HG03378 (cell line): ENCODE data around the gene CAND2.
"Not testable (repeated sequence)": the region's sequence is repeated elsewhere in the genome, so short reads cannot be mapped to it uniquely, and the experiment has no call there.

Experiments
- ATAC-seq: cut with Tn5 transposase; IDR thresholded peaks from one replicate; pipeline ENCODE4 v1.9.1; 2021; ENCODE audit warnings: mild to moderate bottlenecking, moderate library complexity; ENCODE audit not compliant: unreplicated experiment

CAND2 gene

DNA sequence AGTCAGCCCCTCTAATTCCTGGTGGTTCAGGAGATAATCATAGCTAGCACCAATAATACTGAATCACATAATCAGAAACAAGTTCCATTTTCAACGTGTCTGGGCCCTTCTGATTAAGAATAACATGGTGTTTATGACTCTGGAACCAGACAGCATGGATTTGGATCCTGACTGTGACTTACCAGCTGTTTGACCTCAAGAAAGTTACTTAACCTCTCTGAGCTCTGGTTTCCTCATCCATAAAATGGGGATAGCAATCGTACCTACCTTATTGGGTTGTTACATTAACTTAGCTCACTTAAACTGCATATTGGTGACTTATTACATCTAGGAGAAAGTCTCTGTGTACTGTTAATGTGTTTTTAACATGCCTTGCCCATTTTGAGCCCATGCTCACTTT lies 26.7 kb upstream of the CAND2 start:
- ATAC-seq = no peak

DNA sequence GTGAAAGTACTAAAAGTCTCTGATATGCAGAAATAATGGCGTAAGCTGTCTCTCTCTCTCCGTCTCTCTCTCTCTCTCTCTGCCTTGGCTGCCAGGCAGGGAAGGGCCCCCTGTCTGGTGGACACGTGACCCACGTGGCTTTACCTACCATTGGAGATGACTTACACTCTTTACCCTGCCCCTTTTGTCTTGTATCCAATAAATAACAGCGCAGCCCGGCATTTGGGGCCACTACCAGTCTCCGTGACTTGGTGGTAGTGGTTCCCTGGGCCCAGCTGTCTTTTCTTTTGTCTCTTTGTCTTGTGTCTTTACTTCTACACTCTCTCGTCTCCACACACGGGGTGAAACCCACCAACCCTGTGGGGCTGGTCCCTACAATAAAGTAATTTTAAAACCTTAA lies 25.2 kb upstream of the CAND2 start:
- no peak for ATAC-seq

DNA sequence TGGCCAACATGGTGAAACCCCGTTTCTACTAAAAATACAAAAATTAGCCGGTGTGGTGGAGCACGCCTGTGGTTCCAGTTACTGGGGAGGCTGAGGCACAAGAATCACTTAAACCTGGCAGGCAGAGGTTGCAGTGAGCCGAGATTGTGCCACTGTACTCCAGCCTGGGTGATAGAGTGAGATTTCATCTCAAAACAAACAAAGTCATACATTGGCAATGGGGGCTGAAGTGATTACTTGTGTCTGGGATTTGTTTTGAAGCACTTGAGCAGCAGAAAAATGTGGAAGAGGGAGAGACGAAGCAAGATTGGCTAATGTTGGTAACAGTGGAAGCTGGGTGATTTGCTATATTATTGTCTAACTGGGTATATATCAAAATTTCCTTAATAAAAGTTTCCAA lies 24.0 kb upstream of the CAND2 start:
- ATAC-seq = no peak

DNA sequence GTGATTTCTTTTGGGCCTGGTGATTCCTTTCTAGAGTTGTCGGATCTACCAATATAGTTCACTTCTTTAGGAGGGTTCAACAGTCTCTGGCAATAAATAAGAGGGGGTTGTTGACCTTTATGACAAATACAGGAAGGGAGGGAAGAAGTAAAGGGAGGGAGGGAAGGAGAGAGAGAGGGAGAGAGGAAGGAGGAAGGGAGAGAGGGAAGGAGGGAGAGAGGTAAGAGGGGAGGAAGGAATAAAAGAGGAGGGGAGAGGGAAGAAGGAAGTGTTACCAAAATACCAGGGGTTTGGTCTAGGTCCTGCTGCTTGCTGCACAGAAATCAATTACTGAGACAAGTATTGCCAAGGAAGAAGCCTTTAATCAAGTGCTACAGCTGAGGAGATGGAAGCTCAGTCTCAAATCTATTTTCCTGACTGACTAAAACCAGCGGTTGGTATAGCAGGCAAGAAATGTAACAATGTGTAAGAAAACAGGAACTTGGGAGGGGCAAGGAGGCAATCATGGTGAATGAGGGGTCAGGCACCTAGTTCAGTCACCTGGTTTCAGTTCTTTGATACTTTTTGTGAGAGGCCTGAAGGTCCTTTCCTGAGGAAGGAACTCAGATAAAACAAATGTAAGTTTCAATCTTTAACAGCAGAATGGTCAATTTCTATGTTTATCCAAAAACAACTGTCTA lies 23.3 kb upstream of the CAND2 start:
- no peak for ATAC-seq

DNA sequence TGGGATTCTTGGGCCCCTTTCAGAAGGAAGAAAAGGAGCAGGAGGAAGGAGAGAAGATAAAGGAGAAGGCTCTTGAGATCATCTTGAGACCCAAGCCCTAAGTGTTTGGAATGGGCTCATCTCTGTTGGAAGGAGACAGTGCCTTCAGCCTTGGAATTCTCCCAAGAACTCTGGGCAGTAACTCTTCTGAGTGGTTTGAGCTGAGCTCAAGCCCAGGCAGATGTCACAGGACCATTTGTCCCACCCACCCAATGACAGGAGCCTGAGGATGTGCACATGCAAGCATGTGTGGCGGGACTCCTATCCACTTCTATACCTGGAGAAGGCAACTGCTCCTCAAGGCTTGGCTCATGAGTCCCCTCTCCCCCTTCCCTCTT lies 22.8 kb upstream of the CAND2 start:
- no peak for ATAC-seq

DNA sequence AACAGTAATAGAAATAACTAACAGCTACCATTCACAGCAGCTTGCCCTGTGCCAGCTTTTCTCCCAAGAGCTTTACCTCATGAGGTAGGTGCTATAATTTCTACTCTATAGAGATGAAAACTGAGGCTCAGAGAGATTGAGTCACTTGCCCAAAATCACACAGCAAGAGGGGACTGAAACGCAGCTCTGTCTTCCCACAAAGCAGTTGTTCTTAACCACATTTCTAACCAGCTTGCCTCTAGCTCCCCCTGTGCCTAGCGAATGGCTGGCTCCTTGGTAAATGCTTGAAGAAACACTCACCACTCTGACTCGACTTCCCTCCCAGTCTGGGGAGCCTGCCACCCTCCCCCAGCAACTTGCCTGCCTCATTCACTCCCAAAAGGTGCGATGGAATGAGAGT lies 21.9 kb upstream of the CAND2 start:
- no peak for ATAC-seq

DNA sequence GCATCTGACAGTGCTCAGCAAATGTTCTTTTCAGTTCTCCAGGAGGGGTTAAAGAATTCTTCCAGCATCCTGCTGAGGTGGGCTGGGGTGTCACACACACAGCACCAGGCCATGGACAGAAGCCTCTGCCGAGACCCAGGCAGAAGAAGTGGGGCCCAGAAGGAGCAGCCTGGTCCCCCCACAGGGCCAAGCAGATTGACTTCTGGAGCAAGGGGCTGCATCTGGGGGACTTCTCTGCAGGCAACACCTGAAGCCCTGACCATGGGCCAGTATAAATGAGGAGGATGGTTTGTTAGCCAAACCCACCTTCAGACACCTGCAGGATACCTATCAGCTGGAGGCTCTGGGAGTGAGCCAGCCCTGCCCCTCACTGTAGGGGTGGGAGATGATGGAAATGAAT lies 21.3 kb upstream of the CAND2 start:
- ATAC-seq = no peak

DNA sequence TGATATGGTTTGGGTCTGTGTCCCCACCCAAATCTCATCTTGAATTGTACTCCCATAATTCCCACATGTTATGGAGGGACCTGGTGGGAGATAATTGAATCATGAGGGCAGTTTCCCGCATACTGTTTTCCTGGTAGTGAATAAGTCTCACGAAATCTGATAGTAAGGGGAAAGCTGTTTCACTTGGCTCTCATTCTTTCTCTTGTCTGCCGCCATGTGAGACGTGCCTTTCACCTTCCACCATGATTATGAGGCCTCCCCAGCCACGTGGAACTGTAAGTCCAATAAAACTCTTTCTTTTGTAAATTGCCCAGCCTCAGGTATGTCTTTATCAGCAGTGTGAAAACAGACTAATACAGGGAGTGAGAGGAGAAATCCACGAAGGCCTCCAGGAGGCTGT lies 20.5 kb upstream of the CAND2 start:
- ATAC-seq = not testable (repeated sequence)

DNA sequence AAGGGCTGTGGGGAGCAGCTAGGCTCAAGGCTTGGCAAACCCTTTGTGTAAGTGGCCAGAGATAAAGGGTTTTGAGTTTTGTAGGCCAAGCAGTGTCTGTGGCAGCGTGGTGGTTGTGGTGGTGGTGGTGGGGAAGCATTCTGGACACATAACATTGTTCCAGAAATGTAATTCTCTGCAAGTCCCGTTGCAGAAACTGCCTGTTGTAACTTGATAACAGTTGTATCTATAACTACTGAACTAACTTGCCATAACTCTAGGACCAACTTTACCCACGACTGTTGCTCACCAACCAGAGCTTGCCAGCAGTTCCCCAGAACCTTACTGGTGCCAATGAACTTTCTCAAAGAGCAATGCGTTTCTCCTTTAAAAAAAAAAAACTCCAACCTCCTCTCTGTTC lies 19.3 kb upstream of the CAND2 start:
- no peak for ATAC-seq

DNA sequence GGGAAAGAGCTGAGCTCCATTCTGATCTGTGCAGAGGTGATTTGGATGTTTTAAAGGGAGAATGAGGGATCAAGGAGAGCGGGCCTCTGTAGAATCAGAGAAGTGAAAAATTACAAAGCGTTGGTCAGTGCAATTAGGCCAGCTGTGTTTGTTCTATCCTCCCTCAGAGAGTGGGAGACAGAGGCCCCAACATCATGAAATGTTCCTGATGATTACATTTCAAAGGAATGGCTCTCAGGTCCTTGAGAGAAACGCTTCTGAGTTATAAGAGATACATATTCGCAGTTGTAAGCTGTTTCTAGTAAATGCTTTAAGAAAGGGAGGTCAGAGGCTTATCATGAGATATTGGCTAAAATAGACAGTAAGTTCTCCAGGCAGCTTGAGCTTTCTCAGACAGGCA lies 15.7 kb upstream of the CAND2 start:
- ATAC-seq = no peak

DNA sequence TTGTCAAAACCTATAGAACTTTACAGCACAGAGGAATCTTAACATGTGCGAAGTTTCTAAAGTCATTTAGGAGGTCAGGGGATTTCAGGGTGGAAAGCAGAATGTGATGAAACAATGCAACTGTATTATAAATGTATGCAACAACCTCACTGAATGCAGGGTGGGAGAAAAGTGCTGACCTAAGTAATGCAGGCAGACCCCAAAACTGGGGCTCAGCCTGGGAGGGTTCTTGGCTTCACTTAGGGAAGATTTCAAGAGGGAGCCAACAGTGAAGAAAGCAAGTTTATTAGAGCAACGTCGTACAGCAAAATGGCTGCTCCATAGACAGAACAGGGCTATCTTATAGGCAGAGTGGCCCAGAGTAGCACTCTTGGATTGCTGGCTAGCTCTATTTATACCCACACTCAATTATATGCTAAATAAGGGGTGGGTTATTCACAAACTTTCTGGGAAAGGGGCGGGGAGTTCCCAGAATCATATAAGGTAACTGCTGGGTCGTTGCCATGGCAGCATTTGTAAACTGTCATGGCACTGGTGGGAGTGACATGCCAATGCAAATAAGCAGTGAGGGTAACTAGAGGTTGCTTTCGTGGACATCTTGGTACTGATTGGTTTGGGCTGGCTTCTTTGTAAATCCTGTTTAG lies 14.2 kb upstream of the CAND2 start:
- ATAC-seq = no peak

DNA sequence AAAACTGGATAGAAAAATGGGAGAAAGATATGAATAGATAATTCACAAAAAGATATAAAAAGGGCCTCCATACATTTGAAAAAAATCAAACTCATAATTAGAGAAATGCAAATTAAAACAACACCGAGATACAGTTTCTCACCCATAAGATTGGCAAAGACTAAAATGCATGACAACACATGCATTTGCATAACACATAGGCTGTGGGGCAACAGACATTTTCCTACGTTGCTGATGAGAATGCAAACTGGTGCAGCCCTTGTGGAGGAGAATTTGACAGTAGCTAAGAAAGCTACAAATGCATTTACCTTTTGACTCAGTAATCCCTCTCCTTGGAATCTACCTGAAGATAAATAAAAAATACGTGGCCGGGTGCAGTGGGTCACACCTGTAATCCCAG lies 11.4 kb upstream of the CAND2 start:
- ATAC-seq = no peak

DNA sequence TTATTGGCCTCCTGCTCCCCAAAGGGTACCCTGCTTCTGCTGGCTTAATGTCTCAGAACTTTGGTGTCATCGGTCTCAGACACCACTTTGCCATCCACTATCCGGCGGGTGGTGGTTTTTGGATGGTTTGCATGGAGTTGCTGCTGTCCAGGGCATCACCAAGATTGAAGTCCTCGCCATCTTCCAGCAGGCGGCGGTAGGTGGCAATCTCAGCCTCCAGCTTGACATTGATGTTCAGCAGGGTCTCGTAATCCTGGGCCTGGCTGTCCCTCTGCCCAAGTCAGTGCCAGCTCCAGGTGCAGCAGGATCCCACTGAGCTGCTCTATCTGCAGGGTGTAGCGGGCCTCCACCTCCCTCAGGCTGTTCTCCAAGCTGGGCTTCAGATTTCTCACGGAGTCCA lies 9.1 kb upstream of the CAND2 start:
- not testable (repeated sequence) for ATAC-seq

DNA sequence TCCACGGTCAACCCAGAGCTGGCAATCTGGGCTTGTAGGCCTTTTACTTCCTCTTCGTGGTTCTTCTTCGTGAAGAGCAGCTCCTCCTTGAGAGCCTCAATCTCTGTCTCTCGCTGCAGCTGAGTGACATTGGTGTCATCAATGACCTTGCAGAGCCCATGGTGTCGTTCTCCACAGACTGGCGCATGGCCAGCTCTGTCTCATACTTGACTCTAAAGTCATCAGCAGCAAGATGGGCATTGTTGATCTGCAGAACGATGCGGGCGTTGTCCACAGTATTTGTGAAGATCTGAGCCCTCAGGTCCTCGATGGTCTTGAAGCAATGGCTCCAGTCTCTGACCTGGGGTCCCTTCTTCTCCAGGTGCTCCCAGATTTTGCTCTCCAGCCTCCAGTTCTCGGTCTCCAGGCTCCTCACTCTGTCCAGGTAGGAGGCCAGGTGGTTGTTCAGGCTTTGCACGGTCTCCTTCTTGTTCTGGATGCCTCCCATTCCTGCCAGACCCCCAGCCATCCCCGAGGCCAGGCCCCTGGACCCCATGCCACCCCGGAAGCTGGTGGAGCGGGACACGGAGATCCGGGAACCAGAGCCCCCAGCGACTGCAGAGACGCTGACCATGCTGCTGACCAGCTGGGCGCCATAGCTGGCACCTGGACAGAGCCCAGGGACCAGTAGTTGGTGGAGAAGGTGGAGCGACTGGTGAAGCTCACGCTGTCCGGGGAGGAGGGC lies 8.4 kb upstream of the CAND2 start:
- ATAC-seq = not testable (repeated sequence)

DNA sequence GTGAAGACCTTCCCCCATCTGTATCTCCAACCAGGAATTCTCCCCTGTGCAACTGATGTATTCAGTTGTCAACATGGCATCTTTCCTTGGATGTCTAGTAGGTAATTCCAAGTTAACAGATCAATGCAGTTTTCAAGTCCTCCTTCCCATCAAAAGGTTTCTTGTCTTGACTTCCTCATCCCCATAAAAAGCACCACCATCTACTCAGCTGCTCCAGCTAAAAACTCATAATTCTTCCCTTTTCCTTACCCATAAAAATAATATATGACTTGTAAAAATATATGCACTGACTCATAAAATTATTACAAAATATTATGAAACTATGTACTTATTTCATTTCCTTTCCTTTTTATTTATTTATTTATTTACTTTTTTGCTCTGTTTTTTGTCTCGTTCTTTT lies 5.0 kb upstream of the CAND2 start:
- no peak for ATAC-seq

DNA sequence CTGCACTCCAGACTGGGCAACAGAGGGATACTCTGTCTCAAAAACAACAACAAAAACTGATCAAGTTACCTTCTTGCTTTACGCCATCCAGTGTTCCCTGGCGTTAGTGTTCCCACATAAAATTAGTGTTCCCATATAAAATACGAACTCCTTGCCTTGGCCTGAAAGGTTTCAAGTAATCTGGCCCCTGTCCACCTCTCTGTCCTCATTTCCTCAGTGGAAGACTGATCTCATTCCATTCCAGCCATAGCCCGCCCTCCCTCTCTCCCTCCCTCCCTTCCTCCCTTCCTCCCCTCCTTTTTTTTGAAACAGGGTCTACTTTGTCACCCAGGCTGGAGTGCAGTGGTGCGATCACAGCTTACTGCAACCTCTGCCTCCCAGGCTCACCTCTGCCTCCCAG lies 2.8 kb upstream of the CAND2 start:
- ATAC-seq = no peak

DNA sequence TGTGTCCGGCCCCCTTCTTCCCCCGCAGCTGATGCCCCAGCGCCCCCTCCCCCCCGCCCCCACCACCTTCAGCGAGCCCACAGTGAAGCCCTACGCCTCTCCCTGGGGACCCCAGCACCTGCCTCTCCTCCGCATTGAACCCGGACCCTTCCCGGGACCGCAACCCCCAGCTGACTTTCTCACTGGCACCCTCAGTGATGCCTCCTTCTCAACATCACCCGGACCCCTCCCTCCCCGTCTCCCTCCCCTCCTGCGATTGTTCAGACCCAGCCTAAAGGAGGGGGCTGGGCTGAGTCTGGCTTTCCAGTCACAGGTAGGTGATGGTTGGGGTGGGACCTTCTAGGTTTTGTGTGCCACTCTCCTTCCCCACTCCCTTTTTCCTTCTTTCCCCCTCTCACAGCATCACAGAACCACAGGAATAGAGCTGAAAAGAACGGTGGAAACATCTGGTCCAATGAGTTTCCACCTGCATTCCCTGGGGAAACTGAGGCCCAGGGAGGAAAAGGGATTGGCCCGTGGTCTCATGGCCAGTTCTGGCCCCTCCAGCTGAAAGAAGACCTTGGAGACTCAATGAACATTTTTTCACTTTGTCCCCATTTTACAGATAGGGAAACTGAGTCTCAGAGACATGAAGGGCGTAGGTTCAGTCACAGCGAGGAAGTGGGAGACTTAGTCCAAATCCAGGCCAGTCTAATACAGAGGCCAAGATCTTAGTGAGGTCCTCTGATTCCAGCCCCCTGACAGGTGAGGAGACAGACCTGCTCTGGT lies 828 bp downstream of the CAND2 start:
- ATAC-seq = no peak

DNA sequence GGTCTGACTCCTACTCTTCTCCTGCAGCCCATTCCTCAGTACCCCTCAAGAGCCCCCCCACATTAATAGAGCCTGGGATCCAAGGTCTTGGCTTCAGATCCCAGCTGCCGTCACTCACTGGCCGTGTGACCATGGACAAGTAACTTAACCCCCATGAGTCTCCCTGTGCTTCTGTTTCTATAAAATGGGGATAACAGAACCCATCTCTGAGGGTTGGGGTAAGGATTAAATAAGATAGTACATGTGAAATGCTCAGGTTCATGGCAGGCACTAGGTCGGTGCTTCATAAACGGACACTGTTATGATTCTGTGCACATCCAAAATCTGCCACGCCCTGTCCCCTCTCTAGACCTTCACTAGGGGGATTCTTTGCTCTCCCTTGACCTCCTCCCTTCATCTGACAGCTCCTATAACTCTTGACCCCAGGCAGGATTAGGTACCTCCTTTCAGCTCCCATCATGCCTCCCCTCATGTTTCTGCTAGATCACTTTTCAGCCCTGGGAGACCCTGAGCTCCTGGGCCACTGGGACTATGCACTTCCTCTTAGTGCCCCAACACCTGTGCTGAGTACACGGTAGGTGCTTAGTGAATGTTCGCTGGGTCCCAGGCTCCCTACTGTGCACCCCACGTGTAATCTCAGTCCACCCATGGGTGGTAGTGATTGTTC lies 1.5 kb downstream of the CAND2 start:
- ATAC-seq = no peak

DNA sequence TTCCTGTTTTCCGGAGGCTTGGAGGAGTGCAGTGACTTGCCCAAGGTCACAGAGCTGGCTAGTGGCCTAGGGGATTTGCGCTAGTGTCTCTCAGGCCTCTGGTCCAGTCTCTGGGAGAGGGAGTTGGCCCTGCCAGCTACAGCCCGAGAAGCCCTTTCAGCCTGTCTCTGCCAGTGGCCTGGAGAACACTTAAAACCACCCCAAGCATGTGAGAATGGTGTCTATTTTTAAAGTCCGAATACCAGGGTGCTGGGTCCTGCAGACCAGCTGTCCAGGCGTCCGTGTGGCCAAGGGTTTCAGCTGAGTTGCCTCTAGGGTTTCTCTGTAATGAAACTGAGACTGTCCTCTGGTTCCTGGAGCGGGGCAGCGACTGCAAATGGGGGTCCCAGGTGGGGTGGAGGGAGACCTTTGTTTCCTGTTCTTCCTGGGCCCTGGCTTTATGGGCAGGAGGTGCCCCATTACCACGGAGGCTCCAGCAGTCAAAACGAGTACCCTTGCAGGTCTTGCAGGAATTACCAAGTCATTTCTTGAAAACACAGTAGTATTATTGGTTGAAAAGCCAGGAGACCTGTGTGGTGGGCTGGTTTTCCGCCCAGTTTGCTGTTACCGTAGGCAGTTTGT lies 2.2 kb downstream of the CAND2 start:
- ATAC-seq = no peak

DNA sequence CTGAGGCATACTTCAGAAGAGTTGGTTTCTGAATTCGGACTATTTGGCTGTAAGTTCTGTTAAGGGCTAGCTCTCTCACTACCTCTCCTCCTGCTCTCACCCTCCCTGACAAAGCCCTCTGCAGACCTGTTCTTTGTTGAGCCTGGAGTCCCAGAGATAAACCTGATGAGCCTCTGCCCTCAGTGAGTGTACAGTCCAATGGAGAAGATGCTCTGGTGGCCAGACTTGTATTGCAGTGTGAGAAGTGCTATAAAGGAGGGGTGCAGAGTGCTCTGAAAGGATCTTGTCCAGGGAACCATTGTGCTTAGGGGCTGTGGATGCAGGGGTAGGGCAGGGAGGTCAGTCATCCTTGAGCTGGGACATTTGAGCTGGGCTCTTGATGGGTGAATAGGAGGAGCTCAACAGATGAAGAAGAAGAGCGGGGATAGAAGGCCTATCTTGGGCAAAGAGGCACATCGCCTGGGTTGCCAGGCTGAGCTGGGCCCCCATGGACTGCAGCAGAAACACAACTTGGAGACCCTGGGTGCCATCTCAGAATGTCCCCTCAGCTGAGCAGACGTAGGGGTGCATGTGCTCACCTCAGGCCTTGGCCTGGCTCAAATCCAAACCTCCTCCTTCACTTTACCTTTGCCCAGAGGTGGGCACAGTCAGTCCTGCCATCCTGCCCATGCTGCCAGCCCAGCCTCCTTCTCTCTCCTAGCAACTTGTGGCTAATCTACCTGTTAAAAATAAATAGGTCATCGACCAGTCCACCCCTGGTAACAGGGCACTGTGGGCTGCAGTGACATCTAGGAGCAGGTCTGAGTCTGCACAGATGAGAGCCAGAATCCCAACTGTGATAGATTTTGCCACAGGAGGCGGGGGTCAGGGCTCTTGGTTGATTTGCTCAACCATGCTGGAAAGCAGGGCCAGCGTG lies 3.3 kb downstream of the CAND2 start:
- no peak for ATAC-seq
